Posterior vena cava (tissue), 2 donors: ENCODE results near the gene IFT43. TPM values are rescaled to one million over a fixed set of nuclear protein-coding genes. Genes with fewer than 3 reads are reported as not detected.
A peak's percentile ranks its signal among the peaks of the same experiment; 100 is the strongest.

Experiments used
- DNase-seq: peaks from one replicate; pipeline ENCODE4 v3.0.0-alpha.2; 2020; ENCODE audit warnings: low spot score
- intact Hi-C, 2 donors: fragments of 100-400 bp; cut with DNase I; formaldehyde crosslinking; loops; one replicate each; pipeline versions ENCODE4 v1.14.1 to v1.14.2; 2022 to 2023
- total RNA-seq, 2 donors: library from RNA; stranded (reverse); fragmentation: NEBNext Ultra II Directional; extraction: Animal tissue kit (Norgen Biotek cat#: 25700); gene quantifications; one replicate each; pipeline ENCODE4 v1.2.1, GENCODE V29; 2021
- donor health status: DM: yes; HTN: yes; CAD: no.
- donor health status: DM: yes; HTN: yes; CAD: no.

The IFT43 gene
- total RNA-seq, 2 donors from 2014 or later = 44.9 to 79.6 TPM

DNA sequence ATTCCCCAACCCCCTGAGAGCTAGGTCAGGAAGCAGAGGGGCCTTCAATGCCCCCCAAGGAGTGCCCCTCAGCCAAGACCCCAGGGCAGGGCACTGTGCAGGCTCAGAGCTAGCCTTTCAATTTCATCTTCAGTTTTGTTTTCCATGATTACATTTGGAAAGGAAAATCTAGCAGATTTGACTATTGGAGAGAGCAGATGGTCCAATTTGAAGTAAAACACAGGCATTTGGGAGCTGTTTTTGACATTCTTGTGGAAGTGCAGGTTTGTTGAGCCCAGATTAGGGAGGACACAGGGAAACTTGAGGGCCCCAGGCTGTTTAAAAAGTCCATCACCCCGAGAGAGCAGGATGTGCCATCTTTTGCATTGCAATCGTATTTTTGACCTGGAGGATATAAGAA lies 107.5 kb downstream of the IFT43 start:
- intact Hi-C loops = no loop called here
- no peak for DNase-seq

DNA sequence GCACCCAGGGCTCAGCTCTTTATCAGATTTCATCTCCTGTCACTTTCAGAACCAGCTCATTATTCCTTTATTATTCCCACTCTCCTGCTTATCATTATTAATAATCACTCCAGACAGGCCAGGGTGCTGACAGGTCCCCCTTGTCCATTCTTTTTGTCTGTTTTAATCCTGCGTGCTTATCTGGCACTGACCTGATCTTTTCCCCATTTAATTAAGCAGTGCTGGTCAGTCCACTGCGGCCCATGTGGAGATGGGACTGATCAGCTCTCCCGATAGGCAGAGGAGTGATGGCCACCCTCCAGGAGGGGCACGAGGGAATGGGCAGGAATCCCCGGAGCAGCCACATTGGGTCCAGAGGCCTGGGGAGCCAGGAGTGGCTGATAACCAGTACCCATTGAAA lies 110.7 kb downstream of the IFT43 start:
- intact Hi-C loops = no loop called here
- DNase-seq = no peak

DNA sequence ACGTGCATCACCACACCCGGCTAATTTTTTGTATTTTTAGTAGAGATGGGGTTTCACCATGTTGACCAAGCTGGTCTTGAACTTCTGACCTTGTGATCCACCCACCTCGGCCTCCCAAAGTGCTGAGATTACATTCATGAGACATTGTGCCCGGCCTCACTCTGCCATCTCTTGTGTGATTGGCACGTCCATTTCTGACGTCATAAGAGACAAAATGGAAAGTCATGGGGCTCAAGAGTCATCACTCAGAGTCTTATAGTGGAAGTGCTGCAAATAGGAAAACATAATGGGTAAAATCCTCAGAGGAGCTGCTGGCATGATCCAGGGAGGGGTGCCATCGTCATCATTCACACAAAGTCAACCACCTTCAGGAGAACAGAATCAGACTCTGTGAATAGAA lies 112.0 kb downstream of the IFT43 start:
- intact Hi-C loops = no loop called here

DNA sequence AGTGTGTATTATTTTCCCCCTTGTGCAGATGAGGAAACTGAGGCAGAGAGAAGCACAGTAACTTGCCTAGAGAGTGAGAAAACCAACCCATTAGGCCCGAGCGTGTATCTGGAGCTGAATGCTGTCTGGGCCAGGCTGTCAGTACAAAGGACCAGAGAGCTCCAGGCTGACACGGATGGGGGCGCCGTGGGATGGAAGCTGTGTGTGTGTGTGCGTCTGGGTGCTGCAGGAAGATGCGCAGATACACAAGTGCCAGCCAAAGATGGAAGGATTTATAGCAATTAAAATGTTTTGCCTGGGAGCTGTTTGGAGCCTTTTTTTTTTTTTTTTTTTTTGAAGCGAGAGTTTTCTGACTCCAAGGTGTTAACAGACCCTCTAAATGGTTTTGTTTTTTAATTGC lies 112.5 kb downstream of the IFT43 start:
- no peak for DNase-seq
- intact Hi-C loops = no loop called here

More for the DNA sequence above, 112.0 kb downstream of the IFT43 start:
- no peak for DNase-seq

DNA sequence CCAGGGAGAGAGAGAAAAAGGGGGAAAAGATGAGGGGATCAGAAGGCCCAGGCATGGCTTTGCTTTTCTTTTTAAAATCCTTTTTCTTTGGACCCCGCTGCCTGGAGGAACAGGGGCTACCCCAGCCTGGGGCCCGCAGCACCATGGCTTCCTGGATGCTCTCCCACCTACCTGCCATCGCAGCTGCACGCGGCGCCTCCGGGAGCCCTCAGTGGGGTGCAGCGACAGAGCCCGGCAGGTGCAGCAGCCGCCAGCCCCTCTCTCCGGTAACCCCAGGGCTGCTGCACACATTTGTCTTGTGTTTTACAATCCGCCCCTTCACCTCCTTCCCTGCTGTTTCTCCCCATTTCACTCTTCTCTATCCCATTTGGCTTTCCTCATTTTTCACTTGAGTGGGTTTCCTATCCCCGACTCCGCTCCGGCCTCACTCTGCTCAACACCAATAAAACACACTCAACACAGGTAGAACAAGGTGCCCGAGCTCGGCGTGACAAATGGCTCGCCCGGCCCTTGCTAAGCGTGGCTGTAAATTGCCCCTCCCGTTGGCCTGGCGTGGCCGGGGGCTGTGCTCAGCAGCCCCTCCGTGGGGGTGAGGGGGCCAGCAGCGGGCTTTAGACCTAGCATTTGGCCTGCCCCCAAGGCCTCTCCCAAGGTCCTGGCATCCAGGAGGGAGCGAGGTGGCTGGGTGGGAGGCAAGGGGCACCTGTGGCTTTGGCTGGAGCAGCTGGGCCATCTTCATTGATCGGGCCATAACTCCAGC lies 113.5 kb downstream of the IFT43 start:
- intact Hi-C loops = no loop called here

DNA sequence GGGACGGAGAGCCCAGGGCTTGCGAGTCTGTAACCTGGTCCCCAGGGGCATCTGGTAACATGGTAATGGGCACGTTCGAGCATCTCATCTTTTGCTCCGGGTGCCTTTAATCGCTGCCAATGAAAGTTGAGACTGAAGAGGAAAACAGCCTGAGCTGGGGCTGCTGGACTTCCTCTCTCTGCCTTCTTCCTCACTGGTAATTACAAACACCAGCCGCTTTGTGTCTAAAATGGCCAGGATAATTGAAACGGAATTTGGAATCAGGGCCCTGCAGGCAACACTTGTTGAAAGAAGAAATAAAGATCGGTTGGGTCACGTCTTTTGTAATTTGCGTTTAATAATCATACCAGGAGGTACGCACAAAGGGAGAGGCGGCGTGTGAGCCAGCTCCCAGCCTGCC lies 114.7 kb downstream of the IFT43 start:
- intact Hi-C loops = no loop called here
- DNase-seq = no peak

More for the DNA sequence above, 113.5 kb downstream of the IFT43 start:
- DNase-seq = no peak

DNA sequence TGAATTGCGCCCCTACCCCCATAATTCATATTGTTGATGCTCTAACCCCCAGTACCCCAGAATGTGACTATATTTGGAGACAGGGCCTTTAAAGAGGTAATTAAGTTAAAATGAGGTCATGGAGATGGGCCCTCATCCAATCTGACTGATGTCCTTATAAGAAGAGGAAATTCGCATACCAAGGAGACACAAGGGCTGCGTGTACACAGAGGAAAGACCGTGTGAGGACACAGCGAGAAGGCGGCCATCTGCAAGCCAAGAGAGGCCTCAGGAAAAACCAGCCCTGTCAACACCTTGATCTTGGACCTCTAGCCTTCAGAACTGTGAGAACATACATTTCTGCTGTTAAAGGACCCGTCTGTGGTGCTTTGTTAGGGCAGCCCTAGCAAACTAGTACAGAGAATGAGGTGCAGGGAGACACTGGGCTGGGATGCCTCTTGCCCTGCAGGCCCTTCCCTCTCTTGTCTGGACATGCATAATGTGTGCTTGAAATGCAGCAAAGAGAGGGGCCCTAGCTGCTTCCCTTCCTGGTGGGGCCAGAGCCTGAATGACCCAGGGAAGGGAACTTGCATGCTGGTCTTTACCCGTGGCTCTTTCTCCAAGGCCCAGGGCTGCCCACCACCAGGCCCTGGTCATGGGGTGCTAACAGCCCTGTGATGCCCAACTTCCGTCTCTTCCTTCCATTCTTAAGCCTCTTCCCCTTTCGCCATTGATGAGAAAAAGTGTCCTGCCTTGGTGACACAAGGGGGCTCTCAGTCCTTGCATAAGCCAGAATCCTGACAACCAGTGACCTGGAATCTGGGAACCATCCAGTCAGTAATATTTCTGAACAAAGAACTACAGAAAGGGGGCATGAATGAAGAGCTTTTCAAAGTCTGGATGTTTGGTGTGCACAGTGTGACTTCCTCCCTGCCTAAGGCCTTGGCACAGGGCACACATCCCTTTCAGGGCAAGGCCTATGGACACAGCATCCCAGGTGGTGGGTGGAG lies 116.1 kb downstream of the IFT43 start:
- intact Hi-C loops = no loop called here
- no peak for DNase-seq

DNA sequence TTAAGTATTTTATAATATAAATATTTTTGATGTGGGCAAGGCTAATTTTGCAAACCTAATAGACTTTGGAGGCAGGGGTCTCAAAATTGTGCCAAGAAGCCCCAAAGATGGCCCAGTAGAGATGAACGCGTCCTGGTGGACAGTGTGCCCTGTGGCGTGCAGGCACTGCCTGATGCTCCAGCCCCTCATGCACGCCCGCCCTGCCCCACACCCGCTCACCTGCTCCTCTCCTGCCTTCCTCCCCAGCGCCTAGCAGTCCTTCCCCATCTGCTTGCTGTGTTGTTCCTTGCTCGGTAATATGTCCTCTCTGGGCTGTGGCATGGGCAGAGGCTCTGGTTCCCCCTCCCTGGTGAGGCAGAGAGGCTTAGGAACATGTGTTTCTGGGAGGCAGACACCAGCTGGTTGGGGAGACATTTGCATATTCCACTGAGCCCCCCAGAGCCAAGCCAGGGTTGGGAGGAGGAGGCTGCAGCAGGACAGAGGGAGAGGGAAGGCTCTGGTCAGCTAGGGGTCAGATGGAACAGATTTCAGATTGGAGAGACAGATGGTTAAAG lies 119.3 kb downstream of the IFT43 start:
- no peak for DNase-seq

DNA sequence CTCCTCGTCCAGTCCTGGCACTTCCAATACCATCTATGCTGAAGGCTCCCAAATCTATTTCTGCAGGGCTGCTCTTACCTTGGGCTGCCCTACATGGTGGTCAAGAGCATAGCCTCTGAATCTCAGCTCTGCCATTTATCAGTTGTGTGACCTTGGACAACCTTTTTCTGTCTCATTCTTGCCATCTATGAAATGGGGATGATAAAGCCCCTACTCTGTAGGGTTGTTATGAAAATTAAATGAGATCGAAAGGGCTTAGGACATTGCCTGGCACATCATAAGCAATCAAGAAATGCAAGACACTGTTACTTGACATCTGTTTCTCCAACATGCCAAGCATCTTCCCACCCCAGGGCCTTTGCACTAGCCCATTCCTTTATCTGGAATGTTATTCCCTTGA lies 120.6 kb downstream of the IFT43 start:
- intact Hi-C loops = no loop called here
- DNase-seq = no peak

More for the DNA sequence above, 119.3 kb downstream of the IFT43 start:
- intact Hi-C loops = no loop called here

DNA sequence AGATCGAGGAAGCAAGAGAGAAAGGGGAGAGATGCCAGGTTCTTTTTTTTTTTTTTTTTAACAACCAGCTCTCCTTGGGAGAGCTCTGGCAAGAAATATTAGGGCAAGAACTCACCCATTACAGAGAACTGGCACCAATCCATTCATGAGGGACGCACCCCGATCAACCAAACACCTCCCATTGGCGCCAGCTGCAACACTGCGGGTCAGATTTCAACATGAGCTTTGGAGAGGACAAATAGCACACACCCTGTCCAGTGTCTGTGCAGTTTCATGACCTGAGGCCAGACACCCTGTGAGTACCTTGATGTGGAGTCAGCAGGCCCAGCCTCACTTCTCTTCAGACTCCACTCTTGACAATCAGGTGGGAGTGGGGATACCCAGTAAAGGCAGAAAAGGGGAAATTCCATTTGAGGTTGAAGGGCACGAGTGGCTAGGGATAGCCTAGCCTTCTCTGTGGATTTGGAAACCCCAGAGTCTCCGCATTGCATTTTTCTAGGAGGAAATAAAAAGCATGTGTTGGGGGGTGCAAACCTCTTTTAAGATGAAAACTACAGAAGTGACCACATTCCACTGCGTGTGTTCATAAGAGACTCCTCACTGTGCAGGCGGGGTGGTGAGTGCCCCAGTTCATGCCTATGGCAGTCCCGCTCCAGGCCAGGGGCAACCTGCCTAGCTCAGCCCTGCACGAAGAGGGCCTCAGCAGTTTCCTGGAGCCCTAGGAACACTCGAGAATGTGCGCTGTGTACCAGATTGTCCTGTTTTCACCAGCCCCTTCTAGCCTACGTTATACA lies 123.7 kb downstream of the IFT43 start:
- intact Hi-C loops = no loop called here
- DNase-seq = no peak

DNA sequence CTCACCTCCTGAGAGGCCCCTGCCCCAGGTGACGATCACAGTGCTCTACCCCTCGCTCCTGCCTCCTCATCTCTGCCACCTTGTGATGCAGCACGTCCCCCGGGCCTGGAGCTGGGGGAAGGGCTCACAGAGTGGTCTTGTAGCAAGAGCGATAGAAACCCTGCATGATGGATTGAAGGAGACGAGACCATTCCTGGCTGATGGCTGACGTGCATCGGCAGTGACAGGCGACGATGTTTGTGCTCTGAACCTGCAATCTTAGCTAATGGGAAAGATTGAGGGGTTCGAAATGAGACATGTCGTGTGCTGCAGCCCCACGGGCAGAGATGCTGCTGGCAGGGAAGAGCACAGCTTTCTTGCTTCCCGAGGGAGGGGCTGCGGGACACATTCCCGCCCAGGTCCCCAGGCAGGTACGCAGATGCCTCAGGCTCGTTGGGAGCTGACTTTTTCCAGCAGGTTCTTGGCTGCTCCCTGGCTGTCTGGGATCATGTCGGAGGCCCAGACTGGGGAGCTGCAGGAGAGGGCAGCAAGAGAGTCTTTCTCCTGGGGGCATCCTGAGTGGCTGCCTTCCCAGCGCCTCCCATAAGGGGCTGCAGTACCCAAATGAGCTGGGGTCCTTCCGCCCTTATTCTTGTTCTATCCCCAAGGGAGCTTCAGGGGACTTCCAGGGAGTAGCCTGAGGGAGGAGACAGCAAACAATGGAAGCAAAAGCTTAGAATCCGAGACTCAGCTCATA lies 127.5 kb downstream of the IFT43 start:
- intact Hi-C loops = no loop called here

DNA sequence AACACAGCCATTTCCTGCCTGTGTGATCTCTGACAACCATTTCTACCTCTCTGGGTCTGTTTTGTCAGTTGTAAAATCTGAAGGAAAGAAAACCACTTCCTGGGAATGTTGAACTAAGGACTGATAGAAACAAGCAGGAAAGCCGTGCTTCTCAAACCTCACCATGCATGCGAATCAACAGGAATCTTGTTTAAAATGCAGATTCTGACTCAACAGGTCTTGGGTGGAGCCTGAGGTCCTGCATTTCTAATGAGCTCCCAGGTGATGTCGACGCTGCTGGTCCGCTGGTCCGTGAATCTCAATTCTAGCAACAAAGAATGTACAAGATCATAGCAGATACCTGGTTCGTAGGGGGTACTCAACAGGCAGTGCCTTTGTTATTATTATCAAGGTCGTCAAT lies 128.1 kb downstream of the IFT43 start:
- DNase-seq = no peak
- intact Hi-C loops = no loop called here

More for the DNA sequence above, 127.5 kb downstream of the IFT43 start:
- DNase-seq = no peak

DNA sequence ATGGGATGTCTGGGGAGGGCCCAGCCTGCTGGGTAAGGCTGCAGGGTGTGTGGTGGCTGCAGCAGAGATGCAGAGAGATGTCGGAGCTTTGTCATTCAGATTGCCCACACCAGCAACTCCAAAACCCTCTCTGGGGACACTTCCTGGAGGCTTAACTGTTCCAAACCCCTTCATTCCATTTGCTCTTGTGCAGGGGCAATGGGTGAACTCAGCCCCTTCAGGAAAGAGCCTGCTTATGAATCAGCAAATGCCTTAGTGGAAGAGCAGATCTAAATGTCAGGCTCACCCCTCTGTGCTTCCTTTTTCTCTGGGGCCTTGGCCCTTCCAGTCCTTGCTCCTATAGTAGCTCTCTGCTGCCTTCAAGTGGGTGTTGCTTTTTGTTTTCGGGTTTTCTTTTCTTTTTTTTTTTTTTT lies 129.5 kb downstream of the IFT43 start:
- intact Hi-C loops = no loop called here

DNA sequence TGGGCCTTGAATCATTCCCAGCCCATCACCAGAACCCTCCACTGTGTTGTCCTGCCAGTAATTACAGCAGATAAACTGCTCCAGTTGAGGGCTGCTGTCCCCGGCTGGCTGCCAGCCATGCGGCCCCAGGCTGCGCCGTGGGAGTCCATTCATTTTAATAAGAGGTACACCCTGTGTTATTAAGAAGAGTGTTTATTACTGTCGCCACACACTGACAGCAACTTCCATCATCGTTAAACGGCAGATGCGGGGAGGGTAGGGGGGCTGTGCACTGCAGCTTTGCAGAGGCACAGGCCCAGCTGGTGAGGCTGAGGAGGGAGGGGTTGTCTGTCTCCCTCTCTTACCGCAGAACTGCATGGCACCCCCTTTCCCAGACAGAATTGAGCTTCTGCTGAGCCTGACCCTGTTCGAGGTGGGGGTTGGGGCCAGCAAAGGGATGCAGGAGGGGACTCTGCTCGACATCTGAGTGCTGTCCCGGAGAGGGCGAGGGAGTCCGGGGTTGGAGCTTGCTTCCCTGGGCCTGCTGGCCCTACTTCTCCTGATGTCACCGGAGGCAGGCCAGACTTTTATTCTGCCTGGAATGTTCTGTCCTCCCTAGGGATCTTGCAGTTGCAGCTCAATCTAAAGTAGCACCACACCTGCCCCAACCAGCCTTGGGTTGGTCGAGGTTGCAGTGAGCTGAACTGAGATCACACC lies 132.4 kb downstream of the IFT43 start:
- intact Hi-C loops = no loop called here

More for the DNA sequence above, 129.5 kb downstream of the IFT43 start:
- no peak for DNase-seq

DNA sequence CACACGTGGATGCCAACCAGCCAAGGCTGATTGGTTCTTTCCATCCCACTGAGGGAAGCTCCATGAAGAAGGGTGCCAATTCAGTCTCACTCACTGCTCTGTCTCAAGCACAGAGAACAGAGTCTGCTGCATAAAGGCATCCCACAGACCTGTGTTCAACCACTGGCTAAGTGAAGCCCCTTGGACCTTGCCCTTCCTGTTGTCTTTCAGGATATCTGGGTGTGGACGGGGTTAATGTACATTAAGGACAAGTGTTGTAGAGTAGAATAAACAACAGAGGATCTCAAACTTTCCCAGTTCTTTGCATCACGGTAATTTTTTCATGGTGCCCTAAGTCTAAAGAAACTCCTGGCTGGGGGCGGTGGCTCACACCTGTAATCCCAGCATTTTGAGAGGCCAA lies 133.0 kb downstream of the IFT43 start:
- peak; percentile 9 for DNase-seq
- intact Hi-C loops = no loop called here

More for the DNA sequence above, 132.4 kb downstream of the IFT43 start:
- DNase-seq = no peak

DNA sequence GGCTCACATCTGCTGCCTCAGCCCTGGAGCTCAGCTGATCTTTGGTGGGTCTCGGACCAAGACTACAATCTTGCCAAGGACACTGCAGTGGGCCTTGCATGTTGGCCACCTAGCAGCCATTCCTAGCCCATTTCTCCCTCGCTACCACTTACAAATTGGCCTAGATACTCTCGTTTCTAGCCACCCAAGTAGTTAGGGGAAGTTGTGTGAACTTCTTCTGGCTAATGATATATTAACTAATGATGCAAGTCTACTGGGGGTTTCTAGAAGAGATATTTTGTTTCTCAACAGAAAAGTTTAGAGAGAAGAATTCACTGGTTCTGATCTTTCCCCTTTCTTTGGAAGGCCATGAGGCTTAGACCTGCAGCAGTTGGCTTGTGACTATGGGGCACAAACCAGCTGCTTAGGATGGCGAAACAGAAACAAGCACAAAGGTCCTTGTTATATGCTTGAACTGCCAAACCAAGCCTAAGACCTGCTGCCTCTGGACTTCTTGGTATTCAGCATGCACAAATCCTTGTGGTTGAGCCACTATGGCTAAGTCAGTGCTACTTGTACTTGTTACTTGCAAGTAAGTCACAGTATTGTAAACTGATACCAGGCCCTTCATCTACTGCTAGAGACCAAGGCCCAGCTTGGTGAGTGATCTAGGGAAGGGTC lies 135.7 kb downstream of the IFT43 start:
- DNase-seq = no peak
- intact Hi-C loops = no loop called here

DNA sequence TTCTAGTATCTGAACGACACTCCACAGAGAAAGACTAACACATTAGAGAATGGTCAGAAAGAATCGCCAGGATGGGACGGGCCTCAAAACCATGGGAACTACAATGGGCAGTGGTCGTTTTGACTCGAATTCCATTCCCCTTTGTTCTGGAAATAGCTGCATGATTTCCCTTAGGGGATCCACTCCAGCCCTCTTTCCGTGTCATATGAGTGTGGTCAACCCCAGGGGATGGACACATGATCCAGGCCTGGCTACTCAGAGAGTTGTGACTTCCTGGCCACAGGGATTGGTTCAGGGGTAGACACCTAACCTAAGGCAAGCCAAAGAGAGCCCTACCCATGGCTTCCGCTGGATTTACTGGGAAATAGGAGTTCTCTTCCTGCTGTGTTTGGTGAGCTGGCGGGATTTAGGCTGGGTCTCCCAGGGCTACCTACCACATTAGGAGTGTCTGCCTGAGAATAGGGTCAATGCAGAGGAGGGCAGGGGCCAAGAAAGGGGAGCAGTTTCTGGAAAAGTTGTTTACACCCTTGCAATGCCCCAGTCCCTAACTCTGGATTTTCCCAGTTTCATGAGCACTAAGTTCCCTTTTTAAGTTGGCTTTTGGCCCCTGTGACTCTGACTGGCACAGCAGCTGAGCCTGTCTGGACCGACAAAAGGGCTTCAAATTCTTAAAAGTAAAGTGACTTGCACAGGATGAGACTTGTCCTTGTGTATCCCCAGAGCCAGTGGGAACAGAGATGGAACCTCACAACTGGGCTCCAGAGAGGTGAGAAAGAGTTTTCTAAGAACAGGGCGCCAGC lies 138.1 kb downstream of the IFT43 start:
- DNase-seq = peak; percentile 54
- intact Hi-C loops = no loop called here
